Muscle layer of colon (tissue), 2 donors: Measurements from ENCODE around the gene WIZ.

Experiments
- H3K27ac ChIP-seq: one replicate; pipeline ENCODE4 v1.7.0; 2013; ENCODE audit warnings: low read depth, mild to moderate bottlenecking, low read length, moderate library complexity
- H3K27me3 ChIP-seq, 2 donors: one replicate each; pipeline ENCODE4 v1.7.0; 2013; ENCODE audit warnings: low read length in 2 of 2, mild to moderate bottlenecking in 2 of 2; ENCODE audit not compliant: insufficient read depth in 2 of 2, control insufficient read depth in 1 of 2
- H3K36me3 ChIP-seq: one replicate; pipeline ENCODE4 v1.7.0; 2013; ENCODE audit warnings: mild to moderate bottlenecking, low read length; ENCODE audit not compliant: insufficient read depth
- H3K4me1 ChIP-seq: one replicate; pipeline ENCODE4 v1.7.0; 2013; ENCODE audit warnings: mild to moderate bottlenecking, low read length; ENCODE audit not compliant: insufficient read depth
- H3K4me3 ChIP-seq, 2 donors: one replicate each; pipeline ENCODE4 v1.7.0; 2013; ENCODE audit warnings: low read length in 2 of 2, low read depth in 1 of 2, mild to moderate bottlenecking in 1 of 2, moderate library complexity in 1 of 2
- H3K9ac ChIP-seq: one replicate; pipeline ENCODE4 v1.7.0; 2013; ENCODE audit warnings: low read length
- H3K9me3 ChIP-seq: one replicate; pipeline ENCODE4 v1.7.0; 2013; ENCODE audit warnings: mild to moderate bottlenecking, low read length
- donor health status: abdominal sarcoma.
- donor health status: Adenocarcinoma of cecum.

WIZ gene

DNA sequence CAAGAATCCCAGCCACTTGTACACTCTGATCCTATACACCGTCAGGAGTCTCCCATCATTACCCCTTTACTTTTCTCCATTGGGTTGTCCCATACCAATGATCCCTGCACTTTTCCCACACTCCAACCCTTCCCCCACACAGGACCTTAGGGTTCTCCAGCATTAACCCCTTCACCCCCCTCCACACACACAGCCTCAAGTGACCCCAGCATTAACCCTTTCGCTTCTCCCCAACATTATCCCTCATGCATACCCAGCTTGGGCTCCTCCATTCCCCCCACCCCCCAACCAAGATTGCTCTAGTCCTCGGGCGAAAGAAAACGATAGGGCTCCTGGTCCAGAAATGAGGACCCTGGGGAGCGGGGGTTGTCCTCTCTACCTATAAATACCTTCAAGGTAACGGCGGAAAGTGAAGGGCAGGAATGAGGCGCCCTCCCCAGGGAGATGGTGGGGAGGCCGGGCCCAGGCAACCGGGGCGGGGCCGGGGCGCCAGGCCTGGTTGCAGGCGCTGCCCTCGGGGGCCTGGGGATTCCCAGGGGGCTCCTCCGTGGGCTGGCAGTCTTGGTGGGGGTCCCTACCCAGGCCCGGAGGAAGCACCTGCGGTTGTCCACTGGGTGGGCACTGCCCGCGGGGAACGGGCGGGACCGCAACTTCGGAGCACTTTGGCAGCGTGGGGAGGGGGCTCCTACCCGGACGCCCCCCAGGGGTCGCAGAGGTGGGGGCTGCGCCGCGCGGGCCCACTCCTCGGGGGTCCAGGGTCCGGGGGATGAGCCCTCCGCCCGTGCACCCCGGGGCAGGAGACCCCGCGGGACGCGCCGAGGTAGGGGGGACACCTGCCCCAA, 757 bp downstream of the WIZ start:
- H3K36me3 ChIP-seq = peaks cover 6% of the 10 kb centered on the region
- peaks cover 0 to under 1% of the 10 kb centered on the region in 2 donors for H3K27me3 ChIP-seq
- peak overlapping the region; percentile 44 for H3K9ac ChIP-seq
- peaks cover 8% of the 10 kb centered on the region for H3K4me1 ChIP-seq
- H3K9me3 ChIP-seq = no peaks in the 10 kb centered on the region
- peak overlapping the region; percentile 47 for H3K27ac ChIP-seq
- H3K4me3 ChIP-seq = peak overlapping the region; percentile 60 to 81

DNA sequence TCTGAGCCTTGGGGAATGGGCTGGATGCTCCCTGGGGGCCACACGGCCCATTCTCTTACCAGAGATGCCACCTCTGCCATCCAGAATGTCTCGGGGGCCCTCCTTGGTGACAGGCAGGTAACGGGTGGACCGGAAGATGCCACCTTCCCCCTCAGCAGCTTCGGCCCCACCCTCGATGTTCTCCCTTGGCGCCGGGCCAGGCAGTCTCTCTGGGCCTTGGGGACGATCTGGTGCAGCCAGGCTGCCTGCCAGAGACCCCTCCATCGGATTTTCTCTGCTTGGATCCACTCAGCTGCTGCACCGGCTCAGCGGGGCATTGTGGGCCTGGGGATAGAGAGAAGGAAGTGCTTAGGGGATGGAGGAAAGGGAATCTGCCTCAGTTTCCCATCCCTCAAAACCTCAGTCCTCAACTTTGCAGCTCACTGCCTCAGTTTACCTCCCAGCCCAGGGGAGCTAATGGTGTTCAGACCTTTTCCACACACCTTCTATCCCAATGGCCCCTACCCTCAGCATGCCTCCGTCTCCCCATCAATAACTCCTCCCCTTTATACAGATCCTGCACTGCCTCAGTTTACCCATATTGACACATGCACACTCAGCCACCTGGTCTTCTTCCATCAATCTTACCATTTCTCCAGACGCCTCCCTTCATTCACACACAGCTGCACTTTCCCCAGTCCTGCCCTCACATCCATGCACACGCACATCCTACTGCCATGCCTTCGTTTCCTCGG, 1.5 kb downstream of the WIZ start:
- peaks cover 8% of the 10 kb centered on the region for H3K4me1 ChIP-seq
- no peaks in the 10 kb centered on the region for H3K27me3 ChIP-seq
- no peak overlapping the region for H3K9ac ChIP-seq
- no peak overlapping the region for H3K27ac ChIP-seq
- no peaks in the 10 kb centered on the region for H3K9me3 ChIP-seq
- no peak overlapping the region for H3K4me3 ChIP-seq
- peaks cover 6% of the 10 kb centered on the region for H3K36me3 ChIP-seq

- no peaks in the 10 kb centered on the region for H3K9me3 ChIP-seq
- peaks cover 6% of the 10 kb centered on the region for H3K36me3 ChIP-seq
- H3K9ac ChIP-seq = no peak overlapping the region
- H3K4me3 ChIP-seq = no peak overlapping the region
- H3K4me1 ChIP-seq = peaks cover 8% of the 10 kb centered on the region
- no peak overlapping the region for H3K27ac ChIP-seq
- no peaks in the 10 kb centered on the region for H3K27me3 ChIP-seq
Observed at GRCh38 chr19:15447057-15447456, 2.7 kb downstream of the WIZ start.

DNA sequence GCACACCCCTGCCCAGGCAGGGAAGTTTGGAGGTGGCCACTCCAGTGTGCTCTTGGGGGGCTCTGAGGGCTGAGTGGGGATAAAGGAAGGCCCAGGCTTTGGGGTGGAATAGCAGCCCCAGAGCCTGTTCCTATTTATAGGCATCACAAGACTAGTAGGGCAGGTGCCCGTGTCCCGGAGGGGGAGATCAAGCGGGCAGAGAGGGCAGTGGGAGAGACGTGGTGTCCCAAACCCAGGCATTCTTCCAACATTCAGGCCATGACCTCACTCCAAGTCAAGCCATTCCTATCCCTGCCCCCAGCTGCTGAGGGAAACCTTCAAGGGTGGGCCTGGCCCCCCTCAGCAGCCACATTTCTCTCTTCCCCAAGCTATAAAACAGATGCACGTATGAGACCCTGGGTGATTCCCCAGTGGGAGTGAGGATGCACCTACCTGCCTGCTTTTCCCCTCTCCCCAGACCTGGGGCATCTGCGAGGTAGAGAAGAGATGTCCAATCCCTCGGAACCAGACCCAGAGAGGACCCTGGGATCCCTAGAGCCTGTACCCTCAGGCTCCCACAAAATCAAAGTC, 3.9 kb downstream of the WIZ start:
- H3K9ac ChIP-seq = no peak overlapping the region
- peaks cover 8% of the 10 kb centered on the region for H3K4me1 ChIP-seq
- no peak overlapping the region for H3K27ac ChIP-seq

GRCh38 chr19:15445227-15445605, 4.5 kb downstream of the WIZ start:
- H3K27me3 ChIP-seq = no peaks in the 10 kb centered on the region
- no peak overlapping the region for H3K4me3 ChIP-seq
- peaks cover 8% of the 10 kb centered on the region for H3K4me1 ChIP-seq
- peaks cover 6% of the 10 kb centered on the region for H3K36me3 ChIP-seq
- H3K9me3 ChIP-seq = no peaks in the 10 kb centered on the region
- H3K27ac ChIP-seq = no peak overlapping the region
- no peak overlapping the region for H3K9ac ChIP-seq

More for the DNA sequence above, 3.9 kb downstream of the WIZ start:
- Histone ChIP-seq H3K9me3 (no peaks in the 10 kb centered on the region), H3K4me3 (no peak overlapping the region), H3K36me3 (peaks cover 6% of the 10 kb centered on the region), H3K27me3 (no peaks in the 10 kb centered on the region)

- Histone ChIP-seq H3K9me3 (no peaks in the 10 kb centered on the region), H3K36me3 (peaks cover 6% of the 10 kb centered on the region), H3K27me3 (no peaks in the 10 kb centered on the region), H3K4me1 (peaks cover 8% of the 10 kb centered on the region), H3K27ac (no peak overlapping the region), H3K9ac (no peak overlapping the region), H3K4me3 (no peak overlapping the region)
Observed at GRCh38 chr19:15444505-15445226, 5.1 kb downstream of the WIZ start.

- peaks cover 6% of the 10 kb centered on the region for H3K36me3 ChIP-seq
- H3K27ac ChIP-seq = no peak overlapping the region
Observed at GRCh38 chr19:15443838-15444237, 5.9 kb downstream of the WIZ start.

GRCh38 chr19:15443325-15443724, 6.4 kb downstream of the WIZ start:
- no peaks in the 10 kb centered on the region for H3K27me3 ChIP-seq
- H3K4me1 ChIP-seq = no peaks in the 10 kb centered on the region
- H3K9ac ChIP-seq = no peak overlapping the region
- H3K9me3 ChIP-seq = no peaks in the 10 kb centered on the region
- H3K27ac ChIP-seq = no peak overlapping the region
- peaks cover 6% of the 10 kb centered on the region for H3K36me3 ChIP-seq
- no peak overlapping the region for H3K4me3 ChIP-seq

More at GRCh38 chr19:15443838-15444237, 5.9 kb downstream of the WIZ start:
- H3K4me3 ChIP-seq = no peak overlapping the region
- peaks cover 4% of the 10 kb centered on the region for H3K4me1 ChIP-seq
- no peaks in the 10 kb centered on the region for H3K9me3 ChIP-seq
- H3K27me3 ChIP-seq = no peaks in the 10 kb centered on the region
- no peak overlapping the region for H3K9ac ChIP-seq

DNA sequence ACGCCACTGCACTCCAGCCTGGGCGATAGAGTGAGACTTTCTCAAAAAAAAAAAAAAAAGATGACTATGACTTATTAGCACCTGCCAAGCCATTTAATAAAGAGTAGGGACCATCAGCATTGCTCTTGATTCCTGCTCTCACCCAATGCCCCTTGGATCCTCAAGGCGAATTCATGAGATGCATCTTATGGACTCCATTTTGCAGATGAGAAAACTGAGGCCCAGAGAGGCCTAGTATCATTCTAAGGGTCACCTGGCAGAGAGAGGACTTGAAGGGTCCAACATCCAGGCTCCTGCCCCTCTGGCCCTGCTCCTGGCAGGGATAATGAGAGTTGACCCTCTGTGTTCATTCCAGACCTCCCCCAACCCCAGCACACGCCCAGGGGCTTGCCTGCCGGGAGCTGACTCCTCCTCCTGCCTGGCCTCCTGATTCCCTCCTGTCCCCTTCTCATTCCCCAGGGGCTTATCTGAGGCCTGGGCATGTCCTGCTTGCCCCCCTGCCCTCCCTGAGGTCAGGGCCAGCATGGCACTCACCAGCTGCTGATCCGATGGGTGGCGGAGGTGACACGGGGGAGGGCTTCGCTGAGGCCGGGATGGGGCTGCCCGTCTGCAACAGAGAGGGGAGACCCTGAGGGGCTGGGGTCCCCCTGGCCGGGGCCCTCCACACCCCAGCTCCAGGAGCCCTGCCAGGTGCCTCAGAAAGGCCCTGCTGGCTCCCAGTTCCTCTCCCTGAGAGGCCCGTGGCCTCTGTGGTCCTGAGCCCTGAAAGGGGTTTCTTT, 7.4 kb downstream of the WIZ start:
- no peaks in the 10 kb centered on the region for H3K9me3 ChIP-seq
- H3K27ac ChIP-seq = no peak overlapping the region
- no peak overlapping the region for H3K4me3 ChIP-seq
- H3K4me1 ChIP-seq = peaks cover 5% of the 10 kb centered on the region
- no peak overlapping the region for H3K9ac ChIP-seq
- no peaks in the 10 kb centered on the region for H3K27me3 ChIP-seq
- H3K36me3 ChIP-seq = peaks cover 3% of the 10 kb centered on the region

DNA sequence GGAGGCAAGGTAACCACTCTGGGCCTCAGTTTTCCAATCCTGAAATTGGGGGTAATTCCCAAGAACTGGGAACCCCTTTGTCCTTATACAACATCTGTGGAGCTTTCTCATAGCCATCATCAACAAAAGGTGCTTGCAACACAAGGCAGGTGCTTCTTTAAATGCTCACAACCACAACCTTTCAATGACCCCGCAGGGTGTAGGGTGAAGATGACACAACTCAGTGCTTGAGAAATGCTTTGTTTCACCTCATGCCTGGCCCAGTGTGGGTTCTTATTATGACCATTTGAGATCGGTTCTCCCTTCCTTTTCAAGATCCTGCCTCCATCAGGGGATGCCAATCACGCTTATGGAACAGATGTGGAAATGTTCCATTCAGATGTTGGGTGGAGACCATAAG, 8.4 kb downstream of the WIZ start:
- no peaks in the 10 kb centered on the region for H3K27me3 ChIP-seq
- H3K9me3 ChIP-seq = no peaks in the 10 kb centered on the region
- peaks cover 5% of the 10 kb centered on the region for H3K4me1 ChIP-seq
- no peak overlapping the region for H3K4me3 ChIP-seq
- no peaks in the 10 kb centered on the region for H3K36me3 ChIP-seq
- H3K27ac ChIP-seq = no peak overlapping the region
- H3K9ac ChIP-seq = no peak overlapping the region
